ENCODE data around the gene KCNT1.

The KCNT1 gene

DNA sequence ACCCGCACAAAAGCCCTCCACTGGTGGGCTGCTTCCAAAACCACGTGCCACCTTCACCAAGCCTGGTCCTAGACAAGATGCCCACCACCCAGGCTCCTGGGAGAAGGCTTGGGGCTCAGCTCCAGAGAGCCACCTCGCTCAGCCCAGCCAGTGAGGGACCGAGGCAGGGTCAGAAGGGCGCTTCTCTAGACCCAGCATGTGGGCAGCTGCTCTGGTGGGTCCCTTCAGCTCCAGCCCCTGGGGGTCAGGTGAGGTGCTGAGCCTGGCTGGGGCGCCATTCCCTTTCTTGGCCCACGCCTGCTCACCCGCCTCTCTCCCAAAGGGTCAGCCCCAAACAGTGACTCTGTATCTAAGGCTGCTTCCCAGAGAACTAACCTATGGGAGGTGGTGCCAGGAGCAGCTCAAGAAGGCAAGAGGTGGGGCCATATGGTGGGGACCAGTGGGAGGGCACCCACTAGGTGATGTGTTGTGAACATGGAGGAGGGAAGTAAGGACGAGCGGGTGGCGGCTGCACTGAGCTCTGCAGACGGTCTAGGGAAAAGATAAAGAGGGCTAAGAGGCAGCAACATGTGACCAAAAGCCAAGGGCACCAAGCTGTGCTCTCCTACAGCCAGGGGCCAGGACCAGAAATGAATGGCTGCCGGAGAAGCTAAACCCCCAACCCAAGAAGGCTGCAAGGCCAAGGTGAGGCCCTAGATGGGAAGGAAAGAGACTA, 126.0 kb downstream of the KCNT1 start:
- no peak overlapping the region for H3K4me3 ChIP-seq (ENCODE audit: low read depth, low read length)
- no peak for TF ChIP-seq CTCF (IDR thresholded peaks at IDR 0.05; ENCODE audit: low read depth, low read length)

DNA sequence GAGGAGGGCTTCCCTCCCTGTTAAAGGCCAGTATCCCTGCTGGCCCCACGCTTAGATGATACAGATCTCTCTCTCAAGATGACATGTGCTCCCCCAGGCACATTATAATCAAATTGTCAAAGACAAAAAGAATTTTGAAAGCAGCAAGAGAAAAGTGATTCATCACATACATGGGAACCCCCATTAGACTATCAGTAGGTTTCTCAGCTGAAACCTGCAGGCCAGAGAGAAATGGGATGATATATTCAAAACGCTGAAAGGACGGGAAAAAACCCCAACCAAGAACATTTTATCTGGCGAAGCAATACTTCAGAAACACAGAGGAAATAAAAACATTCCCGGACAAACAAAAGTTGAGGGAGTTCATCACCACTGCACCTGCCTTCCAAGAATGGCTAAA, 126.7 kb downstream of the KCNT1 start:
- H3K4me3 ChIP-seq (ENCODE audit: low read depth, low read length) = no peak overlapping the region
- TF ChIP-seq CTCF (IDR thresholded peaks at IDR 0.05; ENCODE audit: low read depth, low read length) = no peak

DNA sequence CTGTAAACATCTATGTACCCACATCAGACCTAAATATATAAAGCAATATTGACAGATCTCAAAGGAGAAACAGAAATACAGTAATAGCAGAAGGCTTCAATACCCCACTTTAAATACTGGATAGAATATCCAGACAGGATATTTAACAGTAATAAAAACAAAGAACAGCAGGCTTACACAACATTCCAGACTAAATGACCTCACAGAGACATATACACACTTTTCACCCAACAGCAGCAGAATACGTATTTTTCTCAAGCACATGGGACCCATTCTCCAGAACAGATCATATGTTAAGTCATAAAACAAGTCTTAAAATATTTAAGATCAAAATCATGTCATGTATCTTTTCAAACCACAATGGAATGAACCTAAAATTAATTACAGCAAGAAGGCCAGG, 128.5 kb downstream of the KCNT1 start:
- TF ChIP-seq CTCF (IDR thresholded peaks at IDR 0.05; ENCODE audit: low read depth, low read length) = no peak
- H3K4me3 ChIP-seq (ENCODE audit: low read depth, low read length) = no peak overlapping the region

- H3K4me3 ChIP-seq (ENCODE audit: low read depth, low read length) = no peak overlapping the region
- TF ChIP-seq CTCF (IDR thresholded peaks at IDR 0.05; ENCODE audit: low read depth, low read length) = no peak
Measured at GRCh38 chr9:135833864-135834263, 131.9 kb downstream of the KCNT1 start.

- H3K4me3 ChIP-seq (ENCODE audit: low read depth, low read length) = no peak overlapping the region
- no peak for TF ChIP-seq CTCF (IDR thresholded peaks at IDR 0.05; ENCODE audit: low read depth, low read length)
Measured at GRCh38 chr9:135835131-135835530, 133.1 kb downstream of the KCNT1 start.

- H3K4me3 ChIP-seq (ENCODE audit: low read depth, low read length) = no peak overlapping the region
- TF ChIP-seq CTCF (IDR thresholded peaks at IDR 0.05; ENCODE audit: low read depth, low read length) = no peak
Measured at GRCh38 chr9:135839516-135839915, 137.5 kb downstream of the KCNT1 start.

DNA sequence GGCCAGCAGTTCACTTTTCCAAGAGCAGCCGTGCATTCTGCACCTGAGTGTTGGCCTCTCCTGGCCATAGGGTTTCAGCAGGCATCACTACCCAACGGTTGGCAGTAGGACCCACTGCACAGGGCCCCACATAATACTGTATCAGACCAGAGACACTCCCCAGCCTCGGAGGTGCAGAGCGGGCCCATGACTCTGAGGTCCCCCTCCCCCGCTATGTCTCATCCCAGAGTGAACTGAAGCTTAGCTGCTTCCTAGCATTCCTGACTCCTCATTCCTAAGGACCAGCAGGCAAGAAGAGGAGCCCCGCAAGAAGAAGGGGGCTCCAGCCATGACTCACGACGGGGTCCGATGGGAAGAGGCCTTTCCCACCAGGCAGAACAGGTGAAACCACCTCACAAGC, 138.1 kb downstream of the KCNT1 start:
- no peak for TF ChIP-seq CTCF (IDR thresholded peaks at IDR 0.05; ENCODE audit: low read depth, low read length)
- H3K4me3 ChIP-seq (ENCODE audit: low read depth, low read length) = no peak overlapping the region

Data from WI38 (cell line).